ENCODE measurements around the gene BMI1. TPM values are rescaled to one million over a fixed set of nuclear protein-coding genes. Genes with fewer than 3 reads are reported as not detected.

BMI1 gene
- total RNA-seq = 10 to 100 TPM; 50.2 to 85.7 (median 64.7) TPM

DNA sequence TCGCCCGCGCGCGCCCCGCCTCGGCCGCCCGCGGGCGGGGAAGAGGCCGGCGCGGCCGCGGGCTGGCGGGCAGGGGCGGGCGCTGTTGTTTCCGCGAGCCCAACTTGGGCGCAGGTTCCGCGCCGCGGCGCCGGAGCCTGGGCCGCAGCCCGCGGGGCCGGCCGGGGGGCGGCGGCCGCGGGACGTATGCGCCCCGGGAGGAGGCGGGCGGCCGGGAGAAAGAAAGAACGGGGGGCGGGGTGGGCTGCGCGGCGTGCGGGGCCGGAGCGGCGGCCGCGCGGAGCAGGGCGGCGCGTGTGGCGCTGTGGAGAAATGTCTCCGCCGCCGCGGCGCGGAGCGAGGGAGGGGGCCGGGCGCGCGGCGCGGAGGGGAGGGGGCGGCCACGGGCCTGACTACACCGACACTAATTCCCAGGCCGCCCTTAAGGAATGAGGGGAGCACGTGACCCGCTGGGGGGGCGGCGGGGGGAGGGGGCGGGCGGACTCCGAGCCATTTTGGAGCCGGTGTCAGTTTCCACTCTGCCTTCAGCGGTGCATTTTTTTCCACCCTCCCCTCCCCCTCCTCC lies at the start of gene BMI1:
BMI1 (plus strand) TSS at position 509 of the 565 bp plus-strand sequence. CDS start 5,351 bp downstream, outside the sequence.
- H3K9me3 ChIP-seq = no peaks in the 10 kb centered on the region
- H3K4me3 ChIP-seq = peak within 1 kb of the TSS; percentile 56 to 69
- H3K27me3 ChIP-seq = no peaks in the 10 kb centered on the region
- TF ChIP-seq POLR2A (IDR thresholded peaks at IDR 0.05) = no peak
- TF ChIP-seq, protein P1, sequence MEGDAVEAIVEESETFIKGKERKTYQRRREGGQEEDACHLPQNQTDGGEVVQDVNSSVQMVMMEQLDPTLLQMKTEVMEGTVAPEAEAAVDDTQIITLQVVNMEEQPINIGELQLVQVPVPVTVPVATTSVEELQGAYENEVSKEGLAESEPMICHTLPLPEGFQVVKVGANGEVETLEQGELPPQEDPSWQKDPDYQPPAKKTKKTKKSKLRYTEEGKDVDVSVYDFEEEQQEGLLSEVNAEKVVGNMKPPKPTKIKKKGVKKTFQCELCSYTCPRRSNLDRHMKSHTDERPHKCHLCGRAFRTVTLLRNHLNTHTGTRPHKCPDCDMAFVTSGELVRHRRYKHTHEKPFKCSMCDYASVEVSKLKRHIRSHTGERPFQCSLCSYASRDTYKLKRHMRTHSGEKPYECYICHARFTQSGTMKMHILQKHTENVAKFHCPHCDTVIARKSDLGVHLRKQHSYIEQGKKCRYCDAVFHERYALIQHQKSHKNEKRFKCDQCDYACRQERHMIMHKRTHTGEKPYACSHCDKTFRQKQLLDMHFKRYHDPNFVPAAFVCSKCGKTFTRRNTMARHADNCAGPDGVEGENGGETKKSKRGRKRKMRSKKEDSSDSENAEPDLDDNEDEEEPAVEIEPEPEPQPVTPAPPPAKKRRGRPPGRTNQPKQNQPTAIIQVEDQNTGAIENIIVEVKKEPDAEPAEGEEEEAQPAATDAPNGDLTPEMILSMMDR (IDR thresholded peaks at IDR 0.05) = peak in 1 of 4 experiments; percentile 5
- peak; percentile 79 to 80 for DNase-seq
- peak within 1 kb of the TSS; percentile 76 to 96 for H3K27ac ChIP-seq
- intact Hi-C loops (cut with DNase I; ENCODE audit: low total_unique reads) = loop anchor here (10.0 kb wide), 2 partner anchors 114 to 826 kb away; no protein-coding TSS in a partner anchor
- no peaks in the 10 kb centered on the region for H3K36me3 ChIP-seq
- H3K4me1 ChIP-seq = peaks cover under 1 to 7% of the 10 kb centered on the region in 2 donors

DNA sequence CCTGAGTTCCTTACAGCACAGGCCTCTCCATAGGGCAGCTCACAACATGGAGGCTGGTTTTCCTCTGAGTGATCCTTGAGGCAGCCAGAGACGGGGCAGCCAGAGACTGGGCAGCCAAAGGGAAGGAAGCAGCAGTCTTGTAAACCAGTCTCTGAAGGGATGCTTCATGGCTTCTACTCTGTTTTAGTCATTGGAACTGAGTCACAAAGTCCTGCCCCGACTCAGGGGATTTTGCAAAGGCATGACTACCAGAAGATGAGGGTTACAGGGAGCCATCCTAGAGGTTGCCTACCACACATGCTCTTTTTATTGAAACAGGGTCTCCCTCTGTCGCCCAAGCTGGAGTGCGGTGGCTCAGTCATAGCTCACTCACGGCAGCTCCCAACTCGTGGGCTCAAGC lies 49.1 kb upstream of the BMI1 start:
- Histone ChIP-seq H3K9me3 (no peaks in the 10 kb centered on the region), H3K27ac (no peak overlapping the region), H3K4me3 (no peak overlapping the region), H3K4me1 (no peaks in the 10 kb centered on the region), H3K36me3 (no peaks in the 10 kb centered on the region), H3K27me3 (no peaks in the 10 kb centered on the region)
- intact Hi-C loops (cut with DNase I; ENCODE audit: low total_unique reads) = no loop called here
- DNase-seq = no peak
- no peak for TF ChIP-seq POLR2A (IDR thresholded peaks at IDR 0.05)
- TF ChIP-seq, protein P1 (IDR thresholded peaks at IDR 0.05) = no peak

DNA sequence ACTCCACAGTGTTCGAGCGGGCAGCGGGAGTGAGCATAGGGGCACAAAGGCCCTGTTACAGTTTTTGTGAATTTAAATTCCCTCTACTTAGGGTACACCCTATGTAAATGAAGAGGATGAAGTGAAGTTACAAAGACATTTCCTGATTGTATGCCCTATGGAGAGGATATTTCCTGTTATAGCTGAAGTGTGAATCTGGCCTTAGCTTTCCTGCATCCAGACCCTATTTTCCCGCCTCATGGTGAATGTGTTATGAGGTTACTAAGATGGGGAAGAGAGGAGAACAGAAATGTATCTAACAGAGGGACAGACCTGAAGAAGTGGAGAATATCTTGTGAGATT lies 42.5 kb upstream of the BMI1 start:
- Histone ChIP-seq H3K27ac (no peak overlapping the region), H3K4me3 (no peak overlapping the region), H3K36me3 (no peaks in the 10 kb centered on the region), H3K9me3 (no peaks in the 10 kb centered on the region), H3K4me1 (no peaks in the 10 kb centered on the region), H3K27me3 (no peaks in the 10 kb centered on the region)
- no peak for TF ChIP-seq POLR2A (IDR thresholded peaks at IDR 0.05)
- TF ChIP-seq, protein P1 (IDR thresholded peaks at IDR 0.05) = no peak
- intact Hi-C loops (cut with DNase I; ENCODE audit: low total_unique reads) = no loop called here
- DNase-seq = no peak

GRCh38 chr10:22280078-22280477 lies 40.8 kb upstream of the BMI1 start:
- H3K4me1 ChIP-seq = no peaks in the 10 kb centered on the region
- no peak overlapping the region for H3K4me3 ChIP-seq
- no peaks in the 10 kb centered on the region for H3K9me3 ChIP-seq
- no peaks in the 10 kb centered on the region for H3K36me3 ChIP-seq
- H3K27me3 ChIP-seq = no peaks in the 10 kb centered on the region
- intact Hi-C loops (cut with DNase I; ENCODE audit: low total_unique reads) = no loop called here
- H3K27ac ChIP-seq = no peak overlapping the region
- no peak for DNase-seq
- TF ChIP-seq, protein P1 (IDR thresholded peaks at IDR 0.05) = no peak
- TF ChIP-seq POLR2A (IDR thresholded peaks at IDR 0.05) = no peak

GRCh38 chr10:22285130-22285529 lies 35.8 kb upstream of the BMI1 start:
- no peak overlapping the region for H3K27ac ChIP-seq
- DNase-seq = no peak
- no peaks in the 10 kb centered on the region for H3K4me1 ChIP-seq
- TF ChIP-seq, protein P1 (IDR thresholded peaks at IDR 0.05) = no peak
- TF ChIP-seq POLR2A (IDR thresholded peaks at IDR 0.05) = no peak
- intact Hi-C loops (cut with DNase I; ENCODE audit: low total_unique reads) = no loop called here
- no peaks in the 10 kb centered on the region for H3K27me3 ChIP-seq
- H3K36me3 ChIP-seq = no peaks in the 10 kb centered on the region
- no peak overlapping the region for H3K4me3 ChIP-seq
- no peaks in the 10 kb centered on the region for H3K9me3 ChIP-seq
